H9 (cell line): ENCODE results near the gene RAB1B. TPM values are rescaled to one million over a fixed set of nuclear protein-coding genes. Genes with fewer than 3 reads are reported as not detected.

Source experiments
- DNase-seq: peaks from one replicate; pipeline ENCODE4 v3.0.0-alpha.2; 2017
- H2AFZ ChIP-seq: one replicate; pipeline ENCODE4 v1.6.1; 2013; ENCODE audit warnings: mild to moderate bottlenecking, low read length, control low read depth, moderate library complexity
- H2AK5ac ChIP-seq: 2 replicates; pipeline ENCODE4 v1.6.1; 2013; ENCODE audit warnings: low read length, control low read depth, mixed read lengths; ENCODE audit not compliant: insufficient read length
- H2BK120ac ChIP-seq: one replicate; pipeline ENCODE4 v1.6.1; 2013; ENCODE audit warnings: low read depth, mild to moderate bottlenecking, low read length, control low read depth, inconsistent platforms; ENCODE audit not compliant: poor library complexity, severe bottlenecking
- H2BK12ac ChIP-seq: 2 replicates; pipeline ENCODE4 v1.6.1; 2013; ENCODE audit warnings: low read length, control low read depth, mixed read lengths, low read depth; ENCODE audit not compliant: insufficient read length
- H2BK15ac ChIP-seq: 2 replicates; pipeline ENCODE4 v1.6.1; 2013; ENCODE audit warnings: low read depth, low read length, control low read depth
- H2BK20ac ChIP-seq: one replicate; pipeline ENCODE4 v1.6.1; 2013; ENCODE audit warnings: low read depth, mild to moderate bottlenecking, low read length, control low read depth, inconsistent platforms; ENCODE audit not compliant: poor library complexity, severe bottlenecking
- H2BK5ac ChIP-seq: 2 replicates; pipeline ENCODE4 v1.6.1; 2013; ENCODE audit warnings: low read length, control low read depth, mixed read lengths; ENCODE audit not compliant: insufficient read length
- H3K14ac ChIP-seq: 2 replicates; pipeline ENCODE4 v1.6.1; 2013; ENCODE audit warnings: low read length, control low read depth; ENCODE audit not compliant: insufficient read depth
- H3K18ac ChIP-seq: 2 replicates; pipeline ENCODE4 v1.6.1; 2013; ENCODE audit warnings: low read depth, mild to moderate bottlenecking, mixed read lengths, low read length, control low read depth; ENCODE audit not compliant: insufficient read length
- H3K23ac ChIP-seq: 2 replicates; pipeline ENCODE4 v1.6.1; 2013; ENCODE audit warnings: low read length, control low read depth, mixed read lengths, low read depth; ENCODE audit not compliant: insufficient read length
- H3K23me2 ChIP-seq: 2 replicates; pipeline ENCODE4 v1.6.1; 2013; ENCODE audit warnings: low read depth, mild to moderate bottlenecking, mixed read lengths, low read length, control low read depth; ENCODE audit not compliant: insufficient read length, poor library complexity, severe bottlenecking
- H3K27ac ChIP-seq: 2 replicates; pipeline ENCODE4 v1.5.1; 2013; ENCODE audit warnings: low read length, control low read depth, mixed read lengths, low read depth; ENCODE audit not compliant: insufficient read length
- H3K27me3 ChIP-seq: 2 replicates; pipeline ENCODE4 v1.6.1; 2013; ENCODE audit warnings: low read length, control low read depth, inconsistent platforms; ENCODE audit not compliant: insufficient read depth
- H3K4ac ChIP-seq: 2 replicates; pipeline ENCODE4 v1.6.1; 2013; ENCODE audit warnings: low read depth, mild to moderate bottlenecking, control low read depth, inconsistent platforms, low read length, moderate library complexity
- H3K4me1 ChIP-seq: 2 replicates; pipeline ENCODE4 v1.6.1; 2013; ENCODE audit warnings: low read length, control low read depth, inconsistent platforms; ENCODE audit not compliant: insufficient read depth
- H3K4me2 ChIP-seq: 2 replicates; pipeline ENCODE4 v1.6.1; 2013; ENCODE audit warnings: low read length, control low read depth, mixed read lengths; ENCODE audit not compliant: insufficient read length, insufficient read depth
- H3K56ac ChIP-seq: 2 replicates; pipeline ENCODE4 v1.6.1; 2013; ENCODE audit warnings: low read depth, mild to moderate bottlenecking, mixed read lengths, low read length, control low read depth; ENCODE audit not compliant: insufficient read length
- H3K79me1 ChIP-seq: 2 replicates; pipeline ENCODE4 v1.6.1; 2013; ENCODE audit warnings: low read depth, mild to moderate bottlenecking, moderate library complexity, low read length, control low read depth, inconsistent platforms; ENCODE audit not compliant: insufficient read depth, poor library complexity, severe bottlenecking
- H3K79me2 ChIP-seq: 2 replicates; pipeline ENCODE4 v1.6.1; 2013; ENCODE audit warnings: low read length, control low read depth, inconsistent platforms; ENCODE audit not compliant: insufficient read depth
- H3K9ac ChIP-seq: 2 replicates; pipeline ENCODE4 v1.6.1; 2013; ENCODE audit warnings: low read length, control low read depth, mixed read lengths; ENCODE audit not compliant: insufficient read length; ENCODE audit errors: extremely low read depth
- H3K9me3 ChIP-seq: one replicate; pipeline ENCODE4 v1.6.1; 2013; ENCODE audit warnings: low read depth, low read length, inconsistent platforms; ENCODE audit not compliant: control insufficient read depth
- H3T11ph ChIP-seq: one replicate; pipeline ENCODE4 v1.6.1; 2013; ENCODE audit warnings: mild to moderate bottlenecking, low read length, control low read depth, inconsistent platforms
- H4K20me1 ChIP-seq: one replicate; pipeline ENCODE4 v1.6.1; 2013; ENCODE audit not compliant: control insufficient read depth, insufficient read length, insufficient read depth
- H4K5ac ChIP-seq: 2 replicates; pipeline ENCODE4 v1.6.1; 2013; ENCODE audit warnings: low read depth, mild to moderate bottlenecking, mixed read lengths, low read length, control low read depth; ENCODE audit not compliant: insufficient read length
- H4K8ac ChIP-seq: replicated peaks from 2 replicates; pipeline ENCODE4 v1.6.1; 2013; ENCODE audit warnings: low read length, control low read depth, mixed read lengths, low read depth; ENCODE audit not compliant: insufficient read length
- H4K91ac ChIP-seq: 2 replicates; pipeline ENCODE4 v1.6.1; 2013; ENCODE audit warnings: low read depth, mild to moderate bottlenecking, moderate library complexity, mixed read lengths, low read length, control low read depth; ENCODE audit not compliant: insufficient read length
- H3K27ac Mint-ChIP-seq, 3 experiments: 2 replicates in 2 of 3; 3 replicates in 1 of 3; pipeline ENCODE4 v1.8.0; 2020 to 2021; ENCODE audit warnings: mixed read lengths in 3 of 3, mild to moderate bottlenecking in 1 of 3, moderate library complexity in 1 of 3
- H3K27me3 Mint-ChIP-seq: 2 replicates; pipeline ENCODE4 v1.8.0; 2021; ENCODE audit warnings: low read depth, mild to moderate bottlenecking, moderate library complexity, mixed read lengths
- H3K36me3 Mint-ChIP-seq, 3 experiments: 2 replicates in 2 of 3; 3 replicates in 1 of 3; pipeline ENCODE4 v1.8.0; 2020 to 2021; ENCODE audit warnings: low read depth in 3 of 3, mixed read lengths in 3 of 3; ENCODE audit not compliant: insufficient read depth in 1 of 3
- H3K4me1 Mint-ChIP-seq, 2 experiments: 2 replicates each; pipeline ENCODE4 v1.8.0; 2020; ENCODE audit warnings: mixed read lengths in 2 of 2
- H3K4me3 Mint-ChIP-seq, 2 experiments: 2 replicates in 1 of 2; 3 replicates in 1 of 2; pipeline ENCODE4 v1.8.0; 2020 to 2021; ENCODE audit warnings: mild to moderate bottlenecking in 2 of 2, mixed read lengths in 2 of 2, moderate library complexity in 1 of 2
- H3K9me3 Mint-ChIP-seq, 2 experiments: 2 replicates in 1 of 2; 3 replicates in 1 of 2; pipeline ENCODE4 v1.8.0; 2020; ENCODE audit warnings: mild to moderate bottlenecking in 2 of 2, mixed read lengths in 2 of 2, moderate library complexity in 1 of 2
- CTCF ChIP-seq: fragments of 200-600 bp; sonication (generic); conservative IDR thresholded peaks from 3 replicates; pipeline ENCODE4 v1.8.0; 2021; ENCODE audit warnings: antibody characterized with exemption, mild to moderate bottlenecking
- WGBS: extraction: QIAGEN DNeasy Blood & Tissue Kit; methylation state at CpG from one replicate; pipeline ENCODE4 v1.1.7; 2013; ENCODE audit warnings: missing lambda C conversion rate, low lambda C conversion rate, mixed read lengths; ENCODE audit not compliant: insufficient read length; ENCODE audit errors: extremely low coverage; 5-methylcytosine and 5-hydroxymethylcytosine counted together
- total RNA-seq: library from RNA; stranded (reverse); gene quantifications from 2 replicates; pipeline ENCODE4 v1.2.1, GENCODE V29; 2021

RAB1B gene
- total RNA-seq, 1 experiment from 2014 or later = 118 TPM

- H2AFZ ChIP-seq = no peak overlapping the region
- H3T11ph ChIP-seq = no peak overlapping the region
- WGBS = no CpG with 5 or more reads among the region's 5 CpGs
- no peak overlapping the region for H3K27ac ChIP-seq
- H2BK5ac ChIP-seq = no peak overlapping the region
- H3K56ac ChIP-seq = no peak overlapping the region
- no peaks in the 10 kb centered on the region for H3K79me1 ChIP-seq
- H2BK15ac ChIP-seq = no peak overlapping the region
- H3K27ac Mint-ChIP-seq = no peak overlapping the region
- H3K9me3 Mint-ChIP-seq = no peaks in the 10 kb centered on the region; a peak in 1 of 5 replicates
- H3K27me3 ChIP-seq = no peaks in the 10 kb centered on the region
- no peak overlapping the region for H3K4me2 ChIP-seq
- H3K4me1 ChIP-seq = no peaks in the 10 kb centered on the region
- DNase-seq = no peak
- no peak overlapping the region for H2BK120ac ChIP-seq
- H3K9ac ChIP-seq = no peak overlapping the region
- H3K4ac ChIP-seq = no peak overlapping the region
- H3K18ac ChIP-seq = no peak overlapping the region
- no peaks in the 10 kb centered on the region for H3K79me2 ChIP-seq
- peaks cover 3 to 33% (median 26%) of the 10 kb centered on the region in 3 experiments for H3K36me3 Mint-ChIP-seq
- H3K14ac ChIP-seq = no peak overlapping the region
- H3K23me2 ChIP-seq = no peaks in the 10 kb centered on the region
- peaks cover 20 to 23% of the 10 kb centered on the region in 2 experiments for H3K4me1 Mint-ChIP-seq
- no peaks in the 10 kb centered on the region for H3K27me3 Mint-ChIP-seq
- H4K91ac ChIP-seq = no peak overlapping the region
- TF ChIP-seq CTCF = no peak
- no peak overlapping the region for H3K23ac ChIP-seq
- H2BK20ac ChIP-seq = no peak overlapping the region
- H2AK5ac ChIP-seq = no peak overlapping the region
- no peak overlapping the region for H2BK12ac ChIP-seq
- no peak overlapping the region; a peak in 1 of 5 replicates for H3K4me3 Mint-ChIP-seq
- H3K9me3 ChIP-seq = no peaks in the 10 kb centered on the region
- no peaks in the 10 kb centered on the region for H4K20me1 ChIP-seq
- H4K8ac ChIP-seq = no peak overlapping the region
- H4K5ac ChIP-seq = no peak overlapping the region
Measured at GRCh38 chr11:66233301-66233700, 35.1 kb upstream of the RAB1B start.
